Panc1 (cell line): ENCODE measurements around the gene AKAP8L. TPM values are rescaled to one million over a fixed set of nuclear protein-coding genes. Genes with fewer than 3 reads are reported as not detected.

Experiments used
- ATAC-seq: fragments of 200-7000 bp; cut with Tn5 transposase; 2 replicates; pipeline ENCODE4 v1.9.1; 2020; ENCODE audit warnings: mild to moderate bottlenecking, moderate library complexity
- BruUV-seq: library from RNA; stranded (reverse); fragments of 400-500 nt; replicated peaks from 2 replicates; lab custom pipeline; 2021; lab: Mats Ljungman, UMichigan
- CTCF ChIA-PET: fragments of 300-600 bp; sonication (Branson Sonifier 250); formaldehyde crosslinking; loops from one replicate; lab custom pipeline; 2022; ENCODE audit warnings: antibody characterized with exemption; lab: Charles Lee
- POLR2A ChIA-PET: fragments of 300-600 bp; sonication (Branson Sonifier 250); formaldehyde crosslinking; loops from one replicate; lab custom pipeline; 2022; ENCODE audit warnings: antibody characterized with exemption; lab: Charles Lee
- DNase-seq: peaks from one replicate; pipeline ENCODE4 v3.0.0-alpha.2; 2010; ENCODE audit warnings: low read depth, low spot score
- H3K27ac ChIP-seq: 2 replicates; pipeline ENCODE4 v1.5.1; 2011; ENCODE audit warnings: mild to moderate bottlenecking, low read length, inconsistent platforms
- H3K27me3 ChIP-seq: fragments of 200-500 bp; sonication (Bioruptor generic); 2 replicates; pipeline ENCODE4 v1.6.0; 2014; ENCODE audit warnings: low read length, inconsistent platforms; ENCODE audit not compliant: control insufficient read depth, insufficient read depth
- H3K36me3 ChIP-seq: fragments of 200-500 bp; sonication (Bioruptor generic); 2 replicates; pipeline ENCODE4 v1.5.1; 2014; ENCODE audit warnings: inconsistent platforms, mild to moderate bottlenecking, low read length, moderate library complexity; ENCODE audit not compliant: control insufficient read depth, insufficient read depth
- H3K4me1 ChIP-seq: 2 replicates; pipeline ENCODE4 v1.5.1; 2011; ENCODE audit warnings: inconsistent platforms, mild to moderate bottlenecking, low read length, moderate library complexity; ENCODE audit not compliant: control insufficient read depth, insufficient read depth
- H3K4me3 ChIP-seq, 2 experiments: 2 replicates each; pipeline ENCODE4 v1.5.1; 2011 to 2012; ENCODE audit warnings: low read depth in 2 of 2, low read length in 2 of 2, mild to moderate bottlenecking in 2 of 2, inconsistent platforms in 1 of 2, moderate library complexity in 1 of 2
- H3K9me3 ChIP-seq: fragments of 200-500 bp; sonication (Bioruptor generic); 2 replicates; pipeline ENCODE4 v1.5.1; 2014; ENCODE audit warnings: low read depth, mild to moderate bottlenecking, inconsistent platforms, low read length, moderate library complexity; ENCODE audit not compliant: control insufficient read depth, insufficient read depth
- POLR2AphosphoS5 ChIP-seq: IDR thresholded peaks from 2 replicates; pipeline ENCODE4 v1.6.1; 2012; ENCODE audit warnings: mild to moderate bottlenecking, low read depth, low read length, moderate library complexity
- SIN3A ChIP-seq: IDR thresholded peaks from 2 replicates; pipeline ENCODE4 v1.6.1; 2012; ENCODE audit warnings: low read depth, mild to moderate bottlenecking, low read length, moderate library complexity, borderline replicate concordance; ENCODE audit not compliant: insufficient read depth
- TCF7L2 ChIP-seq: IDR thresholded peaks from 2 replicates; pipeline ENCODE4 v1.6.1; 2011; ENCODE audit warnings: mild to moderate bottlenecking, low read depth, low read length, inconsistent platforms
- in situ Hi-C: cut with HindIII; loops from 2 replicates; pipeline ENCODE4 v1.10.0; 2016; ENCODE audit warnings: low sequenced_read_pairs, low pct_unique_long_range_greater_than_20kb
- intact Hi-C: fragments of 100-400 bp; cut with micrococcal nuclease; formaldehyde crosslinking; loops from one replicate; pipeline ENCODE4 v1.10.0; 2022; ENCODE audit not compliant: unreplicated experiment
- total RNA-seq: library from RNA; stranded (reverse); gene quantifications from one replicate; pipeline ENCODE4 v1.2.1, GENCODE V29; 2021; ENCODE audit not compliant: unreplicated experiment
- TF ChIP-seq, protein P1 (sequence below), 2 experiments: IDR thresholded peaks; 2 replicates each; pipeline ENCODE4 v1.6.1; 2011 to 2012; ENCODE audit warnings: low read depth in 2 of 2, control low read depth in 1 of 2, low read length in 1 of 2, mild to moderate bottlenecking in 1 of 2, moderate library complexity in 1 of 2; ENCODE audit not compliant: insufficient read depth in 1 of 2
- TF ChIP-seq, protein P2 (sequence below): fragments of 450-650 bp; IDR thresholded peaks from 2 replicates; pipeline ENCODE4 v1.5.1; 2017; ENCODE audit warnings: mild to moderate bottlenecking

Gene AKAP8L
- total RNA-seq, 1 experiment from 2014 or later, result 65.5 TPM

DNA sequence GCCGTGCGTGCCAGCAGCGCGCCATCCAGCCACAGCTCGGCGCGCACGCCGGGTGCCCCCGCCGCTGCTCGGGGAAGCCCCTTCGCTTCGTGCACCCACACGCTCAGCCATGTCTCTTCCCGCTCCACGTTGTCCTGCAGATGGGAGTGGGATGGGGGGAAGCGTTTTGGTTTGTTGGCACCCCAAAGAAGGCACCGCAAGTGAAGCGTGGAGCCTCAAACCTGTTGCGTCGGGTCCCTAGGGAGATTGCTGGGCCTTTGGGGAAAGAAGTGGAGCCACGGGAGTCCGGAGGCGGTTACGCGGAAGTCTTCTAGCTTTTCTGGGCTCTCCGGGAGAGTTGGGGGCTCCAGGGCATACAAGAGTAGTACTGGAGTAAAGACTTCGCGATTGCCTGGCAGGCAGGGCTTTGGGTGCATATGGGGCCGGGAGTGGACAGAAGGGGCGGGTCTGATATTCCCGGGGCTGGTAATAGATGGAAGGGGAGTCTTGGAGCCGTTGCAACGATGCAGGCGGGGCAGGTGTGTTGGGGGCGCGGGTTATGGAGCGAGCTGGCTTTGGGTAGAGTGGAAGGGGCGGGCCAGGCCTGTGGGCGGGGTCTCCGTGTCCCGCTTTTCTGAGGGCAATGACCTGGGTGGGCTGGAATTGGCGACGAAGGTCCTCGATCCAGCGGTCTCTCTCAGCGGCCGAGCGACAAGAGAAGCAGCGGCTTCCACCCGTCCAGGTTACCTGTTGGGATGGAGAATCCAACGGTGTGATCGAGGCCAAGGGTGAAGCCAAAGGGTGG lies 39.1 kb upstream of the AKAP8L start:
- no peak overlapping the region for H3K27ac ChIP-seq
- no TSS peak for BruUV-seq
- POLR2A ChIA-PET, result no interaction called here
- no peak overlapping the region for H3K4me3 ChIP-seq
- H3K36me3 ChIP-seq, result no peaks in the 10 kb centered on the region
- no peaks in the 10 kb centered on the region for H3K27me3 ChIP-seq
- no peak for TF ChIP-seq TCF7L2
- TF ChIP-seq POLR2AphosphoS5, result no peak
- TF ChIP-seq, protein P1, sequence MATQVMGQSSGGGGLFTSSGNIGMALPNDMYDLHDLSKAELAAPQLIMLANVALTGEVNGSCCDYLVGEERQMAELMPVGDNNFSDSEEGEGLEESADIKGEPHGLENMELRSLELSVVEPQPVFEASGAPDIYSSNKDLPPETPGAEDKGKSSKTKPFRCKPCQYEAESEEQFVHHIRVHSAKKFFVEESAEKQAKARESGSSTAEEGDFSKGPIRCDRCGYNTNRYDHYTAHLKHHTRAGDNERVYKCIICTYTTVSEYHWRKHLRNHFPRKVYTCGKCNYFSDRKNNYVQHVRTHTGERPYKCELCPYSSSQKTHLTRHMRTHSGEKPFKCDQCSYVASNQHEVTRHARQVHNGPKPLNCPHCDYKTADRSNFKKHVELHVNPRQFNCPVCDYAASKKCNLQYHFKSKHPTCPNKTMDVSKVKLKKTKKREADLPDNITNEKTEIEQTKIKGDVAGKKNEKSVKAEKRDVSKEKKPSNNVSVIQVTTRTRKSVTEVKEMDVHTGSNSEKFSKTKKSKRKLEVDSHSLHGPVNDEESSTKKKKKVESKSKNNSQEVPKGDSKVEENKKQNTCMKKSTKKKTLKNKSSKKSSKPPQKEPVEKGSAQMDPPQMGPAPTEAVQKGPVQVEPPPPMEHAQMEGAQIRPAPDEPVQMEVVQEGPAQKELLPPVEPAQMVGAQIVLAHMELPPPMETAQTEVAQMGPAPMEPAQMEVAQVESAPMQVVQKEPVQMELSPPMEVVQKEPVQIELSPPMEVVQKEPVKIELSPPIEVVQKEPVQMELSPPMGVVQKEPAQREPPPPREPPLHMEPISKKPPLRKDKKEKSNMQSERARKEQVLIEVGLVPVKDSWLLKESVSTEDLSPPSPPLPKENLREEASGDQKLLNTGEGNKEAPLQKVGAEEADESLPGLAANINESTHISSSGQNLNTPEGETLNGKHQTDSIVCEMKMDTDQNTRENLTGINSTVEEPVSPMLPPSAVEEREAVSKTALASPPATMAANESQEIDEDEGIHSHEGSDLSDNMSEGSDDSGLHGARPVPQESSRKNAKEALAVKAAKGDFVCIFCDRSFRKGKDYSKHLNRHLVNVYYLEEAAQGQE (IDR thresholded peaks at IDR 0.05; ENCODE audit: insufficient read depth in 1 of 2, low read depth in 2 of 2, low read length in 1 of 2), result no peak
- TF ChIP-seq, protein P2, sequence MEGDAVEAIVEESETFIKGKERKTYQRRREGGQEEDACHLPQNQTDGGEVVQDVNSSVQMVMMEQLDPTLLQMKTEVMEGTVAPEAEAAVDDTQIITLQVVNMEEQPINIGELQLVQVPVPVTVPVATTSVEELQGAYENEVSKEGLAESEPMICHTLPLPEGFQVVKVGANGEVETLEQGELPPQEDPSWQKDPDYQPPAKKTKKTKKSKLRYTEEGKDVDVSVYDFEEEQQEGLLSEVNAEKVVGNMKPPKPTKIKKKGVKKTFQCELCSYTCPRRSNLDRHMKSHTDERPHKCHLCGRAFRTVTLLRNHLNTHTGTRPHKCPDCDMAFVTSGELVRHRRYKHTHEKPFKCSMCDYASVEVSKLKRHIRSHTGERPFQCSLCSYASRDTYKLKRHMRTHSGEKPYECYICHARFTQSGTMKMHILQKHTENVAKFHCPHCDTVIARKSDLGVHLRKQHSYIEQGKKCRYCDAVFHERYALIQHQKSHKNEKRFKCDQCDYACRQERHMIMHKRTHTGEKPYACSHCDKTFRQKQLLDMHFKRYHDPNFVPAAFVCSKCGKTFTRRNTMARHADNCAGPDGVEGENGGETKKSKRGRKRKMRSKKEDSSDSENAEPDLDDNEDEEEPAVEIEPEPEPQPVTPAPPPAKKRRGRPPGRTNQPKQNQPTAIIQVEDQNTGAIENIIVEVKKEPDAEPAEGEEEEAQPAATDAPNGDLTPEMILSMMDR, result no peak
- DNase-seq (no peak), ATAC-seq (no peak)
- intact Hi-C loops, result no loop called here
- H3K4me1 ChIP-seq, result no peaks in the 10 kb centered on the region
- in situ Hi-C loops, result no loop called here
- no peaks in the 10 kb centered on the region for H3K9me3 ChIP-seq
- CTCF ChIA-PET, result no interaction called here

DNA sequence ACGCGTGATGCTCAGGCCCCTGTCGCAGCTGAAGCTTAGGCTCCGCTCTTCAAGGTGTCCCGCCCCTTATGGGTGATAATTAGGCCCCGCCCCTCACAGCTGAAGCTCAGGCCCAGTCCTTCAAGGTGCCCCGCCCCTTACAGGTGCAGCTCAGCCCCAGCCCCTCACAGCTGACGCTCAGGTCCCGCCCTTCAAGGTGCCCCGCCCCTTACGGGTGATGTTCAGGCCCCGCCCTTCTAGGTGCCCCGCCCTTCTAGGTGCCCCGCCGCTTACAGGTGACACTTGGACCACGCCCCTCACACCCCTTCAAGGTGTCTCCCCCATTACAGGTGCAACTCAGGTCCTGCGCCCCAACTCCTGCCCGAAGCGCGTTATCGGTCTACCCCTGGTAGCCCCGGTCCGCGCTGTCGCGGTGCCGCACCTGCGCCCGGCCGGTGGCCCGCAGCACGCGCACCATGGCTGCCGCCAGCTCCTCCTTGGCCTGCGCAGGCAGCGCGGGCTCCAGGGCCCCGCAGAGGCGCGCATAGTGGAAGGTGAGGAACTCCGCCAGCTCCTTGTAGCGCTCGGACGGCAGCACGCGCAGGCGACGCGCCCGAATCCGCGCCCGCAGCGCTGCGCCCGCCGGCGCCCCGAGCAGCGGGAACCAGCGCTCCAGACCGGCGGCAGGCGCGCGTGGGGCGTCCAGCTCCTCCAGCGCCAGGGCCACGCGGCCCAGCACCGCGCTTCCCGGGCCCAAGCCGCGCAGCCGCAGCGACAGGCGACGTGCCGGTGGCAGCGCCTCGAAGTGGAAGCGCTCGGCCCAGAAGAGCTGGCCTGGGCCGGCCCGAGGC lies 38.3 kb upstream of the AKAP8L start:
- ChIA-PET POLR2A (no interaction called here), CTCF (no interaction called here)
- intact Hi-C loops (no loop called here), in situ Hi-C loops (no loop called here)
- TF ChIP-seq POLR2AphosphoS5, result no peak
- TF ChIP-seq, protein P2, result no peak
- no peak for TF ChIP-seq SIN3A
- TF ChIP-seq, protein P1 (IDR thresholded peaks at IDR 0.05; ENCODE audit: insufficient read depth in 1 of 2, low read depth in 2 of 2, low read length in 1 of 2), result no peak
- TF ChIP-seq TCF7L2, result no peak
- H3K4me3 ChIP-seq, result no peak overlapping the region
- H3K27ac ChIP-seq, result no peak overlapping the region
- no peaks in the 10 kb centered on the region for H3K27me3 ChIP-seq
- DNase-seq, result no peak
- no peaks in the 10 kb centered on the region for H3K4me1 ChIP-seq
- no TSS peak for BruUV-seq
- no peaks in the 10 kb centered on the region for H3K9me3 ChIP-seq
- ATAC-seq, result no peak
- H3K36me3 ChIP-seq, result no peaks in the 10 kb centered on the region
